Muscle of leg (tissue), 11 donors: ENCODE results near the gene MARCHF5. TPM values are rescaled to one million over a fixed set of nuclear protein-coding genes. Genes with fewer than 3 reads are reported as not detected.

Experiments
- DNase-seq: peaks from one replicate; pipeline ENCODE4 v3.0.0; 2013
- H3K27ac ChIP-seq: one replicate; pipeline ENCODE4 v1.5.1; 2013; ENCODE audit warnings: mild to moderate bottlenecking, low read length, control low read depth
- H3K27me3 ChIP-seq: one replicate; pipeline ENCODE4 v1.6.1; 2013; ENCODE audit warnings: low read length; ENCODE audit not compliant: control insufficient read depth, insufficient read depth
- H3K36me3 ChIP-seq: one replicate; pipeline ENCODE4 v1.6.1; 2013; ENCODE audit warnings: low read length; ENCODE audit not compliant: control insufficient read depth, insufficient read depth
- H3K4me1 ChIP-seq: one replicate; pipeline ENCODE4 v1.6.1; 2013; ENCODE audit warnings: low read length; ENCODE audit not compliant: control insufficient read depth, insufficient read depth
- H3K4me3 ChIP-seq: one replicate; pipeline ENCODE4 v1.5.1; 2013; ENCODE audit warnings: low read length, control low read depth
- H3K9me3 ChIP-seq: replicated peaks from 2 replicates; pipeline ENCODE4 v1.6.1; 2013; ENCODE audit warnings: low read depth, low read length; ENCODE audit not compliant: control insufficient read depth
- WGBS: methylation state at CpG from one replicate; pipeline ENCODE4 v1.1.5; 2013; ENCODE audit warnings: missing lambda C conversion rate; ENCODE audit not compliant: insufficient coverage; 5-methylcytosine and 5-hydroxymethylcytosine counted together
- polyA plus RNA-seq, 8 donors: library from polyadenylated mRNA; unstranded; fragments of 120-200 nt; gene quantifications; one replicate each; pipeline versions ENCODE4 v1.2.1 to v1.2.3, GENCODE V29; 2013; ENCODE audit warnings: inconsistent platforms in 1 of 8, low replicate concordance in 1 of 8; ENCODE audit not compliant: insufficient read length in 8 of 8, insufficient read depth in 1 of 8
- total RNA-seq: library from RNA; stranded (reverse); fragments of 120-200 nt; gene quantifications from one replicate; pipeline ENCODE4 v1.2.4, GENCODE V29; 2013

MARCHF5 gene
- total and polyA plus RNA-seq, 9 donors: 7.8 to 38.5 (median 29.0) TPM

DNA sequence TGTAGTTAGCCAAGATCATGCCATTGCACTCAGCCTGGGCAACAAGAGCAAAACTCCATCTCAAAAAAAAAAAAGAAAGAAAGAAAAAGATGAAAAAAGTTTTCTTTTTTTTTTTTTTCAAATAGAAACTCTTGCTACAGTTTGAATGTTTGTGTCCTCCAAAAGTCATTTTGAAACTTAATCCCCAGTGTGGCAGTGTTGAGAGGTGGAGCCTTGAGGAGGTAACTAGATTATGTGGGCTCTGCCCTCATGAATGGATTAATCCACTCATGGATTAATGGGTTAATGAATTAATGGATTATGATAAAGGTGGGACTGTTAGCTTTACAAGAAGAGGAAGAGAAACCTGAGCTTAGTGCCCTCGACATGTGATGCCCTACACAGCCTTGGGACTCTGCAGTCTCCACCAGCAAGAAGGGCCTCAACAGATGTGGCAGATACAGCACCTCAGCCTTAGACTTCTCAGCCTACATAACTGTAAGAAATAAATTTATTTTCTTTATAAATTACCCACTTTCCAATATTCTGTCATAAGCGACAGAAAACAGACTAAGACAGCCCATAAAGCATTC lies 25.2 kb upstream of the MARCHF5 start:
- DNase-seq: no peak
- H3K36me3 ChIP-seq: no peaks in the 10 kb centered on the region
- H3K27me3 ChIP-seq: no peaks in the 10 kb centered on the region
- no peak overlapping the region for H3K4me3 ChIP-seq
- 80% methylated on average over 1 of the region's 2 CpGs for WGBS
- no peaks in the 10 kb centered on the region for H3K9me3 ChIP-seq
- no peaks in the 10 kb centered on the region for H3K4me1 ChIP-seq
- H3K27ac ChIP-seq: no peak overlapping the region

DNA sequence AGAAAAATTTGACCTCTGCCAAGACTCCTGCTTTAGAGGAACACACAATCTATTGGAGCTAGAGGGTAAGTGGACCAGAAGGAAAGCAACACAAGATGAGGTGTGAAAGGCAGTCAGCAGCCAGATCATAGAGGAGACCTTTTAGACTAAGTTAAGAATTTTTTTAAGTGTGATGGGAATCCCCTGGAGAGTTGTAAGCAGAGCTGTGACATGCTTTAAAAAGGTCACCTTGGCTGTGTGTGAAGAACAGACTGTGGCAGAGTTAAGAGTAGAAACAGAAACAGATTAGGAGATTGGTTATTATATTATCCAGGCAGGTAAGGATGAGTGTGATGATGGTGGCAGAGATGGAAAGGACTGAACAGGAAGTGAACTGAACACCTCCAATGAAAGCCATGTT lies 23.6 kb upstream of the MARCHF5 start:
- DNase-seq: no peak
- H3K9me3 ChIP-seq: no peaks in the 10 kb centered on the region
- no peaks in the 10 kb centered on the region for H3K27me3 ChIP-seq
- H3K36me3 ChIP-seq: no peaks in the 10 kb centered on the region
- no peak overlapping the region for H3K4me3 ChIP-seq
- H3K27ac ChIP-seq: no peak overlapping the region
- no peaks in the 10 kb centered on the region for H3K4me1 ChIP-seq

DNA sequence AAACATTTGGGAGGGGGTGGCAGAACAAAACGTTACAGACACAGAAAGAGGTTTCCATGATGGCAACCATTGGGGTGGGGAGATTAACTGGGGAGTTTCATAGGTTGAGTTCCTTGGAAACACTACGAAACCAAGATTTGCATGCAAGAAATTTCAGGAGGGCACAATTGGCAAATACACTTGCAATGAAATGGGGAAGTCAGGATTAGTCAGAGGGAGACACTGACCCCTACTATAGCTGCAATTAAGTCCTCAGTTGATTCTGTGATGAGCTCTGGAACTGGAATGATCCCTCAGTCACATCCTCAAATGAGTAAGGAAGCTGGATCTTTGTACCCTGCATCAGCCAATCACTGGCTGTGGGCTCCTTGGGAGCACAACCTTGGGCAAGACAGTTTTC lies 22.2 kb upstream of the MARCHF5 start:
- Histone ChIP-seq H3K27ac (no peak overlapping the region), H3K36me3 (no peaks in the 10 kb centered on the region), H3K27me3 (no peaks in the 10 kb centered on the region), H3K9me3 (no peaks in the 10 kb centered on the region), H3K4me1 (no peaks in the 10 kb centered on the region), H3K4me3 (no peak overlapping the region)
- DNase-seq: no peak
- 80% methylated on average over 2 of the region's 2 CpGs for WGBS

DNA sequence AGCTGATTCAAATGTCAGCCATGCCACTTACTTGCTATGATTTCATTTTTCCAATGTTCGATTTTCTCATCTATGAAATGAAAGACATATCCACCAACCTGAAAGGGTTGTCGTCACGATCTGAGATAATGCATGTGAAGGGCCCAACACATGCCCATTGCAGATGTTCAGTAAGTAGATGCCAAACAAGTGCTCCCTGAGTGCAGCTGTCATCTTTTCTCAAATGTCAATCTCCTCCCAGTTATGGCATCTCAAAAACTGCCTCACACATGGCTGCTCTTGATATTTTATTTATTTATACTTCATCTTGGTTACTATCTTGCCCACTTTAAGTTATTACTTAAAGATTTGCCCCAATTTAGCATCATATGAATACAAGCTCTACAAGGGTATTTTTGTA lies 16.9 kb upstream of the MARCHF5 start:
- Histone ChIP-seq H3K4me1 (no peaks in the 10 kb centered on the region), H3K9me3 (no peaks in the 10 kb centered on the region), H3K36me3 (no peaks in the 10 kb centered on the region), H3K27me3 (no peaks in the 10 kb centered on the region), H3K4me3 (no peak overlapping the region), H3K27ac (no peak overlapping the region)
- no peak for DNase-seq
- WGBS: 100% methylated on average over 3 of the region's 3 CpGs

DNA sequence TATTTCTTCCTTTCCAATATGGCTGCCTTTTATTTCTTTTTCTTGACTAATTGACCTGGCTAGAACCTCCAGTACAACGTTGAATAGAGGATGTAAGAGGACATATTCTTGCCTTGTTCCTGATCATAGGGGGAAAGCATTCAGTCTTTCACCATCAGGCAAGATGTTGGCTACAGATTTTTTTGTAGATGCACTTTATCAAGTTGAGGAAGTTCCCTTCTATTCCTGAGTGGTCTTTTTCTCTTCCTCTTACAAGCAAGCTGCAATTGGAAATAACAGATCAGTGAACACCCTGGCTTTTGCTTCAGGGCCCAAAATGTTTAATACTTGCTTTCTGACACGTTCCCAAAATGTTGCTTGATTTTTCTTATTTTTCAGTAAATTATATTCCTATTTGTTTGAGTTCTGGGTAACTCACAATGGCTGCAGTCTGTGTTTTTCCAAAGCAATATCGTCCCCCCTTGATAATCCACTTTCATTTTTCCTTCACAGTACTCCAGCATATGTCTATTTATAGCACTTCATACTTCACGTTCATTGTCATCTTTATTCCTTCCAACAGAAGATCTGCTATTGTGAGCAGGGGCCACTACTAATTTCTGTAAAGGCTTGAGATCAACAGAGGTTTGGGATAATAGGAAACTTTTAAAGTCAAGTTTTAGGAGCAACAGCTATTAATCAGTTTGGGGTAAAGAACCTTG lies 11.8 kb upstream of the MARCHF5 start:
- no CpG with 5 or more reads among the region's 4 CpGs for WGBS
- H3K4me3 ChIP-seq: no peak overlapping the region
- no peaks in the 10 kb centered on the region for H3K4me1 ChIP-seq
- peak; percentile 57 for DNase-seq
- H3K36me3 ChIP-seq: no peaks in the 10 kb centered on the region
- H3K9me3 ChIP-seq: no peaks in the 10 kb centered on the region
- peak overlapping the region; percentile 33 for H3K27ac ChIP-seq
- H3K27me3 ChIP-seq: no peaks in the 10 kb centered on the region

DNA sequence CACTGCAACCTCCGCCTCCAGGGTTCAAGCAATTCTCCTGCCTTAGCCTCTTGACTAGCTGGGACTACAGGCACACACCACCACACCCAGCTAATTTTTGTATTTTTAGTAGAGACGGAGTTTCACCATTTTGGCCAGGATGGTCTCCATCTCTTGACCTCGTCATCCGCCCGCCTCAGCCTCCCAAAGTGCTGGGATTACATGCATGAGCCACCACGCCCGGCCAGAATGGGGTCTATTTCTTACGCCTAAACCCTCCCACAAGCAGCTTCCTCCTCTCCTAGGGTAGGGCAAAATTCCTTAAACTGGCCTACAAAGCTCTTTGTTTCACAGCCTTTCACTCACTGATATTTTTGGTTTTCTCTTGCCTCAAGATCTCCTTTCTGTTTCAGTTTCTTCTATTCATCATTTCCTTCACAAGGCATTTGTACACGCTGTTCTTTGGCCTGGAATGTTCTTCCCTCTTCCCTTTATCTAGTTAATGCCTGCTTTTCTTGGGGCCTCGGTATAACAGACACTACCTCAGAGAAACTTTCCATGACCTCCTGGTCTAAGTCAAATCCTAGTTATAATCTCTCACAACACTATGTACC lies 6.8 kb upstream of the MARCHF5 start:
- Histone ChIP-seq H3K27ac (no peak overlapping the region), H3K4me3 (no peak overlapping the region), H3K36me3 (no peaks in the 10 kb centered on the region), H3K27me3 (peaks cover 2% of the 10 kb centered on the region), H3K4me1 (no peaks in the 10 kb centered on the region), H3K9me3 (no peaks in the 10 kb centered on the region)
- WGBS: 80% methylated on average over 8 of the region's 10 CpGs
- DNase-seq: peak; percentile 14

DNA sequence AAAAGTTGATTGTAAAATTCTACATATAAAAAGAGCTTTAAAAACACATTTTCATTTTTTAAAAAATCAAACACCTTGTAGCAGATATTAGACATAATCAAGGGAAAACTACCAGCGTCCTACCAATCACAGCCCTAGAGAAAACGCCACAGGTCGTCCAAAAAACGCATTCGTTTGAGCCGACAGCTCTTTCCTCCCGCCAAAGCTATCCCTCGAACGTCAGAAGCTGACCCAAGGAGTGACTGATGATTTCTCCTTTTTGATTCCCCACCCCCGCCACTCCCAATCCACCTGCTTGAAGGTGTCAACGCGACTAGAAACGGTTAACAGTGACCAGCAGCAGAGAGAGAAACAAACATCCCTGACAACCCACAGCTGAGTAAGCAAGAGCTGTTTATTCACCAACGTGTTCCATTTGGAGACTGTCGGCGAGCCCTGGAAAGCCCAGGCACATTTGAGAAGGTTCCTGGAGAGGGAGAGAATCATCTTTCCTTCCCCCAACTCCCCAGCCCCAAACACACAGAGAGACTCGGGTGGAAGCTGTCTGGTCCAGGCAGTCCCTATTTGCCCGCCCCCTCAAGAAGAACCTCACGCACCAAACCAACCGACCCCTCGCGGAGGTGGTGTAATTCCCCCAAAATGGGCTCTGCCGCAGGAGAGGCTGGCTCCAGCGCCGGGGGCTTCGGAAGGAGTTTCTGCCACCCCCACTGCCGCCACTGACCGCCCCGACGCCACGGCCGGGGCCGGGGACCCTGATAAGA lies 711 bp upstream of the MARCHF5 start:
- DNase-seq: peak; percentile 74
- 0% methylated on average over 20 of the region's 33 CpGs for WGBS
- peak overlapping the region; percentile 99 for H3K4me3 ChIP-seq
- H3K27me3 ChIP-seq: peaks cover 2% of the 10 kb centered on the region
- peaks cover 6% of the 10 kb centered on the region for H3K4me1 ChIP-seq
- H3K9me3 ChIP-seq: no peaks in the 10 kb centered on the region
- no peaks in the 10 kb centered on the region for H3K36me3 ChIP-seq
- peak overlapping the region; percentile 87 for H3K27ac ChIP-seq

DNA sequence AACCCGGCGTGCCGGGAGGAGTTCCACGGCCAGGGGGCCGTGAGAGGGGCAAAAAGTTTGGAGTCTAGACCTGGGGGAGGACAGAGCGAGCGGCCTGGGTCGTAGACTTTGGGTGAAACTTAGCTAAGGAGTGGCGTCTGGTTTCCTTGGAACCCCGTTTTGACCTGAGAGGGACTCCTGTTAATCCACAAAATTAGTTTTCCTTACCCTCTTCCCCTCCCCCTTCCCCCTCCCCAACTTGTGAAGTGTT lies 574 bp downstream of the MARCHF5 start:
- Histone ChIP-seq H3K9me3 (no peaks in the 10 kb centered on the region), H3K36me3 (no peaks in the 10 kb centered on the region), H3K4me1 (peaks cover 6% of the 10 kb centered on the region), H3K4me3 (peak overlapping the region; percentile 99), H3K27me3 (peaks cover 2% of the 10 kb centered on the region), H3K27ac (peak overlapping the region; percentile 87)
- 0% methylated on average over 5 of the region's 10 CpGs for WGBS
- no peak for DNase-seq

DNA sequence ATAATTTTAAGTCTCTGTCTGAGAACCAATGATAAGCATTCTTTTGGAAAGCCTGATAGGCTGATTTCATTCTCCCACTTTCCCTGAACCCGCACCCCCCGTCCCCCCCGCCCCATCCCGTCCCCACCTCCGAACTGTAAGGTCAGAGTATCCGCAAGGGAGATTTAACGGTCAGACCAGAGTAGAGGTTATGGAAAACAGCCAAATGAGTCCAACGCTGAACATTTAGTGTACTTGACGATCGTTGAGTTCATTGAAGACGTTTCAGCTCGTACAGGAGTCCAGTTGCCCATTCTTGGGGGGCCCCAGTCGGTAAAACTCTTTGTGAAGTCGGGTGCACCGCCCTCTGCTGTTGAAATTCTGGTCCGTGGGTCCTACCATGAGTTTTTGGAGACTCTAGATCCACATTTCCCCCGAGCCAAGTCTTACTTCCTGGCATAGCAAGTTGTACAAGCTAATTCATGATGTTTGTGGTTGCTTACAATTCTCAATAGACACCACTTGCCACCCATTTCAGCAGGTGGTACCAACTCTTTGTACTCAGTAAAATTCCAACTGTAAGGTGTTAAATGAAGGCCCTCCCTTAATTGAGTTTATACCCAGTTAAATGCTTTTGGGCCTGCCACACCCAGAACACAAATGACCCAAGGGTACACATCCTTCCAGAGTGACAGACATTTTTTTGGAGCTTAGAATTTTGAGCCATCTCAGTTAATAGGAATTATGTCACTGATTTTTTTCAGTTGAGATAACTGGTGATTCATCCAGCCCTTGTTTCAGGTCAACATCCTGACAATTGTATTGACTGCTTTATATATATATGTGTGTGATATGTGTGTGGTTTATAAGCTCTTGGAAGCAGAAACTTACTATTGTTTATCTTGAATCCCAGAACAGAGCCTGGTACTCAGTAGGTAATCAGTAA lies 1.2 kb downstream of the MARCHF5 start:
- 2% methylated on average over 10 of the region's 17 CpGs for WGBS
- H3K27me3 ChIP-seq: peaks cover 2% of the 10 kb centered on the region
- H3K4me3 ChIP-seq: peak overlapping the region; percentile 99
- peak; percentile 71 for DNase-seq
- no peaks in the 10 kb centered on the region for H3K36me3 ChIP-seq
- no peaks in the 10 kb centered on the region for H3K9me3 ChIP-seq
- peak overlapping the region; percentile 87 for H3K27ac ChIP-seq
- peaks cover 6% of the 10 kb centered on the region for H3K4me1 ChIP-seq
